Effector memory CD4-positive, alpha-beta T cell (primary cell): ENCODE data around the gene NUBP2.

Source experiments
- DNase-seq, 3 donors: peaks; one replicate each; pipeline ENCODE4 v3.0.0-alpha.2; 2020
- H3K27ac ChIP-seq: 2 replicates; pipeline ENCODE4 v1.7.0; 2013; ENCODE audit warnings: mild to moderate bottlenecking, low read length, moderate library complexity; ENCODE audit not compliant: insufficient read depth, poor library complexity, severe bottlenecking
- H3K27me3 ChIP-seq: replicated peaks from 2 replicates; pipeline ENCODE4 v1.7.0; 2013; ENCODE audit warnings: mild to moderate bottlenecking, low read length; ENCODE audit not compliant: insufficient read depth, control insufficient read depth, poor library complexity, severe bottlenecking
- H3K36me3 ChIP-seq: 2 replicates; pipeline ENCODE4 v1.7.0; 2013; ENCODE audit warnings: mild to moderate bottlenecking, low read length, moderate library complexity; ENCODE audit not compliant: control insufficient read depth, insufficient read depth
- H3K4me1 ChIP-seq: 2 replicates; pipeline ENCODE4 v1.7.0; 2013; ENCODE audit warnings: low read length, mild to moderate bottlenecking; ENCODE audit not compliant: control insufficient read depth, insufficient read depth, poor library complexity, severe bottlenecking
- H3K4me3 ChIP-seq: 2 replicates; pipeline ENCODE4 v1.7.0; 2013; ENCODE audit warnings: low read length, low read depth, mild to moderate bottlenecking; ENCODE audit not compliant: insufficient read depth, poor library complexity, severe bottlenecking
- H3K9me3 ChIP-seq: 2 replicates; pipeline ENCODE4 v1.7.0; 2013; ENCODE audit warnings: mild to moderate bottlenecking, low read length, moderate library complexity; ENCODE audit not compliant: control insufficient read depth

NUBP2 gene

GRCh38 chr16:1826691-1827573 is 44.2 kb downstream of the NUBP2 start, which contains the start of the genes FAHD1 and HAGH:
TSS of gene FAHD1 (plus strand) at chr16:1827206. CDS start at chr16:1827239, 33 bp downstream.
TSS of gene HAGH (minus strand) at chr16:1826825. CDS start at chr16:1826787, 38 bp downstream.
- Histone ChIP-seq H3K4me3 (peak within 1 kb of the TSS; percentile 94), H3K27me3 (no peaks in the 10 kb centered on the region), H3K36me3 (peaks cover 11% of the 10 kb centered on the region), H3K27ac (peak within 1 kb of the TSS; percentile 77), H3K9me3 (no peaks in the 10 kb centered on the region), H3K4me1 (peaks cover 21% of the 10 kb centered on the region)
- DNase-seq = peak; percentile 81 to 86 (median 84)

DNA sequence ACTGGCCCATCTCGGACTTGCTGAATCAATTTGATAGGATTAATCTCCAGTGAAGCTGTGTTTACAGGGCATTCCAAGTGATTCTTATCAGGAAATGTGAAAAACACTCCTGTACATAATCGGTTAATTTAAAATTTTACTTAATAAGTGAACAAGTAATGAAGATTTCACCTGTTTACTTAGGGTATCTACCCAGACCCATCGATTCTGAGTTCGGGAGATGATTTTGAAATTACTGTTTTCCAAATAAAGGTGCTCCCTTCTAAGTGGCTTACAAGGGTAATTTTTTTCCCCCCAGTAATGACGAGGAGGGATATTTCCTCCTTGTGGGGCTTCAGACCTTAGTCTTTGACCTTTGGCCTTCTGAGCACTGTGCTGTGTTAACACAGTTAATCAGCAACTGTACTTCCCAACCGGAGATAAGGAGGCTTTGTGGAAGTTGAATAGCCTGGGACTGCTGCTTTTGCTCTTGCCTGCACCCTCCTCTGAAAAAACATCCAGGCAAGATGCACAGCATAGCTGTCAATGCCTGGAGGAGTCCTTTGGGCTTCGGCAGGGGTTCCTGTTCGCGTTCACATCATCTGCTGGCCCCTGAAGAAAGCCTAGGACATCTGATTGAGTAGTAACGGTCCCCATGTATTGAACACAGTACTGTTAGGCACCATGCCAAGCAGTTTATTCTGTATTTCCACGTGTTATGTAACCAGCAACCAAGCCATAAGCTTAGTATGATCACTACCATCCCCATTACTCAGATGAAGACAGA is 46.1 kb downstream of the NUBP2 start:
- no peaks in the 10 kb centered on the region for H3K9me3 ChIP-seq
- no peak for DNase-seq
- H3K27ac ChIP-seq = no peak overlapping the region
- peaks cover 18% of the 10 kb centered on the region for H3K4me1 ChIP-seq
- no peaks in the 10 kb centered on the region for H3K27me3 ChIP-seq
- H3K36me3 ChIP-seq = no peaks in the 10 kb centered on the region
- no peak overlapping the region for H3K4me3 ChIP-seq

GRCh38 chr16:1830213-1830612 is 47.5 kb downstream of the NUBP2 start:
- Histone ChIP-seq H3K27me3 (no peaks in the 10 kb centered on the region), H3K27ac (no peak overlapping the region), H3K36me3 (no peaks in the 10 kb centered on the region), H3K4me3 (no peak overlapping the region), H3K9me3 (no peaks in the 10 kb centered on the region), H3K4me1 (peaks cover 13% of the 10 kb centered on the region)
- DNase-seq = no peak

DNA sequence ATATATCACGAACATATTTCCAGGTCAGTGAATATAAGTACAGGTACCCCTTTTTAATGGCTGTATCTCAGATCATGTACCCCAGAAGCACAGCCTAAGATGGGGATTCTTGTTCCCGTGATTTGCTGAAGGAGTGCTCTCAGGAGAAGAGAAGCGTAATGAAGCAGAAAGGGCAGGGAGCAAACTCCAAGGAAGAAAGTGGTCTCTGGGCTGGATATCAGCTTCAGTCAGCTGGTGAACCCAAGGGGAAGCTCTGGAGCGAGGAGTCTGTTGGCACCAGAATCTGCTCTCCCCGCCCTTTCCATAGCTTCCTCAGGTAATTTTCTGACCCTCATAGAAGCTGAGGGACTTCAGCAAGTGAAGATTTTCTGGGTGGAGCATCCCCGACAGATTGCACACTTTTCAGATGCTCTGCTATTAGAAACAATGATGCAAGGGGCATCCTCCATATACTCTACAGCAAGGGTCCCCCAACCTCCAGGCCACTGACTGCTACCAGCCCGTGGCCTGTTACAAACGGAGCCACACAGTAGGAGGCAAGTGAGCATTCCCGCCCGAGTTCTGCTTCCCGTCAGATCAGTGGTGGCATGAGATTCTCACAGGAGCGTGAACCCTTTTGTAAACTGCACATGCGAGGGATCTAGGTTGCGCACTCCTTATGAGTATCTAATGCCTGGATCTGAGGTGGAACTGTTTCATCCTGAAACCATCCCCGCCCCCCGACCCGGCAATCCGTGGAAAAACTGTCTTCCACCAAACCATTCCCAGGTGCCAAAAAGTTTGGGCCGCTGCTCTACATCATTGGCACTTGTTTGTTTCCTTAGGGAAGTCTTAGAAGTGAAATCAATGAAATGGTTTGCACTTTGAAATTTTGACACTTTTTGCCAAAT is 48.7 kb downstream of the NUBP2 start:
- Histone ChIP-seq H3K9me3 (no peaks in the 10 kb centered on the region), H3K36me3 (no peaks in the 10 kb centered on the region), H3K27ac (no peak overlapping the region), H3K4me1 (peaks cover 6% of the 10 kb centered on the region), H3K4me3 (no peak overlapping the region), H3K27me3 (no peaks in the 10 kb centered on the region)
- no peak for DNase-seq

DNA sequence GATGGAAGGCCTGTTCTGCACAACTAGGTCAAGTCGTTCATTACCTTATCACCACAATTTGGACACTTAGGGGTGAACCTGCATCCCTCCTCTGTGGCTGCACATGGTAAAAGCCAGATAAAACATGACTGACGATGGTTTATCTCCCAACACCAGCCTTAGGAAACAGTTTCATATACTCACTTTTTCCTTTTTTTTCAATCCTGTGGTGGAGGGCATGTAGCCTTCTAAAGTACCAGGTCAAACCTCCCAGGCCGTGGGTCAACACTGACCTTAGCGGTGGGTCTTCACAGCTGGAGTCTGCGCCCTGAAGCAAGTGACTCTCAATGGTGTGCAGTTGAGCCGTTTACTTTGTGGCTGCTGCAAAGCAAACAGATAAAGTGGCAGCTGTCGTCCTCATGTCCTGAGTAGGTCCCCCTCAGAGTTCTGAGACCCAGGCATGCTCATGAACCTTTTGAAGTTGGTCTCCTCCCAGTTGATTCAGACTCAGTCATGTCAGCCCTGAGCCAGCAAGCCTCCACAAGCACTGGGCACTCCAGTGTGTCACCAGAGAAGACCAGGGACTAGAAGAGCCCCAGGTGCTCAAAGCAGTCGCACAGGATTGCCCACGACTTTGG is 50.2 kb downstream of the NUBP2 start:
- DNase-seq = no peak
- no peaks in the 10 kb centered on the region for H3K4me1 ChIP-seq
- no peaks in the 10 kb centered on the region for H3K27me3 ChIP-seq
- H3K36me3 ChIP-seq = no peaks in the 10 kb centered on the region
- H3K27ac ChIP-seq = no peak overlapping the region
- no peak overlapping the region for H3K4me3 ChIP-seq
- no peaks in the 10 kb centered on the region for H3K9me3 ChIP-seq

GRCh38 chr16:1834096-1834495 is 51.3 kb downstream of the NUBP2 start:
- Histone ChIP-seq H3K4me1 (no peaks in the 10 kb centered on the region), H3K27ac (no peak overlapping the region), H3K9me3 (no peaks in the 10 kb centered on the region), H3K36me3 (no peaks in the 10 kb centered on the region), H3K4me3 (no peak overlapping the region), H3K27me3 (no peaks in the 10 kb centered on the region)
- DNase-seq = no peak
